Activated CD4-positive, alpha-beta T cell treated with anti-CD3 and anti-CD28 coated beads, Interleukin-2, amount 50 U/mL, for 4 hours (primary cell): ENCODE data around the gene ZBTB49.

Experiments used
- DNase-seq, 2 experiments: peaks; one replicate each; pipeline ENCODE4 v3.0.0-alpha.2; 2020

Gene ZBTB49

GRCh38 chr4:4284827-4285618, 5.0 kb upstream of the ZBTB49 start:
- no peak for DNase-seq

- DNase-seq: no peak
Observed at GRCh38 chr4:4288098-4288497, 2.0 kb upstream of the ZBTB49 start.

- no peak for DNase-seq
Observed at GRCh38 chr4:4289055-4289454, 996 bp upstream of the ZBTB49 start.

GRCh38 chr4:4289597-4289940, 482 bp upstream of the ZBTB49 start:
- no peak for DNase-seq

GRCh38 chr4:4293279-4293678, 3.2 kb downstream of the ZBTB49 start:
- DNase-seq: no peak

GRCh38 chr4:4296283-4296846, 6.3 kb downstream of the ZBTB49 start:
- DNase-seq: no peak

- DNase-seq: no peak
Observed at GRCh38 chr4:4299006-4299405, 9.0 kb downstream of the ZBTB49 start.

- no peak for DNase-seq
Observed at GRCh38 chr4:4302001-4302400, 11.9 kb downstream of the ZBTB49 start.

- DNase-seq: no peak
Observed at GRCh38 chr4:4302416-4302815, 12.4 kb downstream of the ZBTB49 start.

GRCh38 chr4:4306920-4307319, 16.9 kb downstream of the ZBTB49 start:
- DNase-seq: no peak

- no peak for DNase-seq
Observed at GRCh38 chr4:4308800-4309441, 18.9 kb downstream of the ZBTB49 start.

GRCh38 chr4:4311193-4311592, 21.1 kb downstream of the ZBTB49 start:
- no peak for DNase-seq

GRCh38 chr4:4315461-4316149, 25.6 kb downstream of the ZBTB49 start:
- DNase-seq: no peak

GRCh38 chr4:4316150-4316495, 26.1 kb downstream of the ZBTB49 start:
- DNase-seq: no peak

- no peak for DNase-seq
Observed at GRCh38 chr4:4317496-4318232, 27.6 kb downstream of the ZBTB49 start.

GRCh38 chr4:4320528-4320927, 30.5 kb downstream of the ZBTB49 start:
- no peak for DNase-seq

GRCh38 chr4:4320951-4321714, 31.1 kb downstream of the ZBTB49 start:
- DNase-seq: no peak

- DNase-seq: no peak
Observed at GRCh38 chr4:4321951-4322688, 32.1 kb downstream of the ZBTB49 start.

GRCh38 chr4:4323705-4324534, 33.9 kb downstream of the ZBTB49 start:
- no peak for DNase-seq

- no peak for DNase-seq
Observed at GRCh38 chr4:4325321-4325720, 35.3 kb downstream of the ZBTB49 start.

- no peak for DNase-seq
Observed at GRCh38 chr4:4326166-4326565, 36.1 kb downstream of the ZBTB49 start.
